GM12878 (cell line): Measurements from ENCODE around the gene BARD1.

Experiments
- EP300 ChIP-seq, 2 experiments: fragments of 150-350 bp in 1 of 2; IDR thresholded peaks; 2 replicates each; pipeline ENCODE4 v1.6.1; 2011 to 2012; ENCODE audit warnings: low read depth in 2 of 2, low read length in 2 of 2, borderline replicate concordance in 1 of 2, improper control_type of control experiment in 1 of 2, inconsistent platforms in 1 of 2; ENCODE audit not compliant: control insufficient read depth in 1 of 2
- NR2C2 ChIP-seq: IDR thresholded peaks from 2 replicates; pipeline ENCODE4 v1.6.1; 2011; ENCODE audit warnings: borderline replicate concordance, low read depth; ENCODE audit not compliant: control insufficient read depth, insufficient read length
- POLR2A ChIP-seq: IDR thresholded peaks from 2 replicates; pipeline ENCODE4 v1.6.1; 2011; ENCODE audit warnings: low read depth, mild to moderate bottlenecking, low read length
- POLR2AphosphoS5 ChIP-seq: IDR thresholded peaks from 2 replicates; pipeline ENCODE4 v1.6.1; 2011; ENCODE audit warnings: mild to moderate bottlenecking, low read length, inconsistent platforms
- POU2F2 ChIP-seq: IDR thresholded peaks from 3 replicates; pipeline ENCODE4 v1.6.1; 2011; ENCODE audit warnings: low read depth, mild to moderate bottlenecking, low read length, borderline replicate concordance
- SMC3 ChIP-seq: IDR thresholded peaks from 2 replicates; pipeline ENCODE4 v1.6.1; 2011; ENCODE audit warnings: low read length, improper control_type of control experiment, borderline replicate concordance
- STAT1 ChIP-seq: fragments of 450-650 bp; conservative IDR thresholded peaks from 2 replicates; pipeline ENCODE4 v1.6.1; 2014; ENCODE audit warnings: antibody characterized with exemption, mild to moderate bottlenecking
- TCF7 ChIP-seq: IDR thresholded peaks from 2 replicates; pipeline ENCODE4 v1.6.1; 2014; ENCODE audit warnings: antibody characterized with exemption, borderline replicate concordance
- YY1 ChIP-seq: IDR thresholded peaks from 2 replicates; pipeline ENCODE4 v1.6.1; 2011; ENCODE audit warnings: low read depth, mild to moderate bottlenecking, low read length
- ZZZ3 ChIP-seq: IDR thresholded peaks from 2 replicates; pipeline ENCODE4 v1.6.1; 2011; ENCODE audit warnings: low read depth; ENCODE audit not compliant: control insufficient read depth, insufficient read length
- TF ChIP-seq, protein P1 (sequence below), 3 experiments: IDR thresholded peaks in 2 of 3; conservative IDR thresholded peaks in 1 of 3; 2 replicates each; pipeline ENCODE4 v1.5.1; 2011; ENCODE audit warnings: low read depth in 3 of 3, low read length in 3 of 3, mild to moderate bottlenecking in 3 of 3, control low read depth in 2 of 3, moderate library complexity in 2 of 3, inconsistent platforms in 1 of 3, mixed read lengths in 1 of 3; ENCODE audit not compliant: control insufficient read depth in 2 of 3, insufficient read depth in 1 of 3; ENCODE audit errors: extremely low read depth in 1 of 3
- TF ChIP-seq, protein P2 (sequence below): fragments of 450-650 bp; formaldehyde crosslinking; IDR thresholded peaks from 2 replicates; pipeline ENCODE4 v1.5.0; 2022; ENCODE audit warnings: mild to moderate bottlenecking, missing genetic modification characterization
- TF ChIP-seq, protein P3 (sequence below): IDR thresholded peaks from 2 replicates; pipeline ENCODE4 v1.6.1; 2012; ENCODE audit warnings: low read depth, low read length, improper control_type of control experiment
- TF ChIP-seq, protein P4 (sequence below): IDR thresholded peaks from 2 replicates; pipeline ENCODE4 v1.6.1; 2012; ENCODE audit warnings: mild to moderate bottlenecking, low read depth, low read length

DNA sequence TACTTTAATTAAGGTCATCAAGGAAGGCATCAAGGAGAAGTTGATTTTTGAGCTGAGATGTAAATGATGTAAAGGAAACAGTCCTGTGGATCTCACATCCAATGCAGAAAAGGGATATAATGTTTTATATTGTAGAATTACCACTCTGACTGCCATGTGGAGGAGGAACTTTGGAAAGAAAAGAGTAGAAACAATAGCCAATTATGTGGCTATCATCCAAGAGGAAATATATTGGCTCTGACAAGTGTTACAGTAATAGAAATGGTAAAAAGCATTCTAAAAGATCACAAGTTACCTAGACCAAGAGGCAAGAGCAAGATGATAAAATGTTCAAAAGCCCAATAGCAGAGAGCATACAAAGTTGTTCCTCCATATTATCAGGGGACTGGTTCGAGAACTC lies 26.8 kb downstream of the BARD1 start:
- TF ChIP-seq NR2C2 (no peak), YY1 (no peak), POLR2AphosphoS5 (no peak), STAT1 (no peak), ZZZ3 (no peak), POLR2A (no peak), POU2F2 (no peak), EP300 (IDR thresholded peaks at IDR 0.05; ENCODE audit: borderline replicate concordance in 1 of 2, control insufficient read depth in 1 of 2, low read depth in 2 of 2, low read length in 2 of 2) (no peak), SMC3 (no peak), TCF7 (no peak)
- TF ChIP-seq, protein P1, sequence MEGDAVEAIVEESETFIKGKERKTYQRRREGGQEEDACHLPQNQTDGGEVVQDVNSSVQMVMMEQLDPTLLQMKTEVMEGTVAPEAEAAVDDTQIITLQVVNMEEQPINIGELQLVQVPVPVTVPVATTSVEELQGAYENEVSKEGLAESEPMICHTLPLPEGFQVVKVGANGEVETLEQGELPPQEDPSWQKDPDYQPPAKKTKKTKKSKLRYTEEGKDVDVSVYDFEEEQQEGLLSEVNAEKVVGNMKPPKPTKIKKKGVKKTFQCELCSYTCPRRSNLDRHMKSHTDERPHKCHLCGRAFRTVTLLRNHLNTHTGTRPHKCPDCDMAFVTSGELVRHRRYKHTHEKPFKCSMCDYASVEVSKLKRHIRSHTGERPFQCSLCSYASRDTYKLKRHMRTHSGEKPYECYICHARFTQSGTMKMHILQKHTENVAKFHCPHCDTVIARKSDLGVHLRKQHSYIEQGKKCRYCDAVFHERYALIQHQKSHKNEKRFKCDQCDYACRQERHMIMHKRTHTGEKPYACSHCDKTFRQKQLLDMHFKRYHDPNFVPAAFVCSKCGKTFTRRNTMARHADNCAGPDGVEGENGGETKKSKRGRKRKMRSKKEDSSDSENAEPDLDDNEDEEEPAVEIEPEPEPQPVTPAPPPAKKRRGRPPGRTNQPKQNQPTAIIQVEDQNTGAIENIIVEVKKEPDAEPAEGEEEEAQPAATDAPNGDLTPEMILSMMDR (IDR thresholded peaks at IDR 0.05 in 2 of 3, conservative IDR thresholded peaks at IDR 0.05 in 1 of 3; ENCODE audit: control insufficient read depth in 2 of 3, extremely low read depth in 1 of 3, insufficient read depth in 1 of 3, low read depth in 3 of 3, low read length in 3 of 3) = no peak
- TF ChIP-seq, protein P2, sequence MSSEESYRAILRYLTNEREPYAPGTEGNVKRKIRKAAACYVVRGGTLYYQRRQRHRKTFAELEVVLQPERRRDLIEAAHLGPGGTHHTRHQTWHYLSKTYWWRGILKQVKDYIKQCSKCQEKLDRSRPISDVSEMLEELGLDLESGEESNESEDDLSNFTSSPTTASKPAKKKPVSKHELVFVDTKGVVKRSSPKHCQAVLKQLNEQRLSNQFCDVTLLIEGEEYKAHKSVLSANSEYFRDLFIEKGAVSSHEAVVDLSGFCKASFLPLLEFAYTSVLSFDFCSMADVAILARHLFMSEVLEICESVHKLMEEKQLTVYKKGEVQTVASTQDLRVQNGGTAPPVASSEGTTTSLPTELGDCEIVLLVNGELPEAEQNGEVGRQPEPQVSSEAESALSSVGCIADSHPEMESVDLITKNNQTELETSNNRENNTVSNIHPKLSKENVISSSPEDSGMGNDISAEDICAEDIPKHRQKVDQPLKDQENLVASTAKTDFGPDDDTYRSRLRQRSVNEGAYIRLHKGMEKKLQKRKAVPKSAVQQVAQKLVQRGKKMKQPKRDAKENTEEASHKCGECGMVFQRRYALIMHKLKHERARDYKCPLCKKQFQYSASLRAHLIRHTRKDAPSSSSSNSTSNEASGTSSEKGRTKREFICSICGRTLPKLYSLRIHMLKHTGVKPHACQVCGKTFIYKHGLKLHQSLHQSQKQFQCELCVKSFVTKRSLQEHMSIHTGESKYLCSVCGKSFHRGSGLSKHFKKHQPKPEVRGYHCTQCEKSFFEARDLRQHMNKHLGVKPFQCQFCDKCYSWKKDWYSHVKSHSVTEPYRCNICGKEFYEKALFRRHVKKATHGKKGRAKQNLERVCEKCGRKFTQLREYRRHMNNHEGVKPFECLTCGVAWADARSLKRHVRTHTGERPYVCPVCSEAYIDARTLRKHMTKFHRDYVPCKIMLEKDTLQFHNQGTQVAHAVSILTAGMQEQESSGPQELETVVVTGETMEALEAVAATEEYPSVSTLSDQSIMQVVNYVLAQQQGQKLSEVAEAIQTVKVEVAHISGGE (CRISPR knock-in tag) = no peak
- TF ChIP-seq, protein P3, sequence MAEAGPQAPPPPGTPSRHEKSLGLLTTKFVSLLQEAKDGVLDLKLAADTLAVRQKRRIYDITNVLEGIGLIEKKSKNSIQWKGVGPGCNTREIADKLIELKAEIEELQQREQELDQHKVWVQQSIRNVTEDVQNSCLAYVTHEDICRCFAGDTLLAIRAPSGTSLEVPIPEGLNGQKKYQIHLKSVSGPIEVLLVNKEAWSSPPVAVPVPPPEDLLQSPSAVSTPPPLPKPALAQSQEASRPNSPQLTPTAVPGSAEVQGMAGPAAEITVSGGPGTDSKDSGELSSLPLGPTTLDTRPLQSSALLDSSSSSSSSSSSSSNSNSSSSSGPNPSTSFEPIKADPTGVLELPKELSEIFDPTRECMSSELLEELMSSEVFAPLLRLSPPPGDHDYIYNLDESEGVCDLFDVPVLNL = no peak
- TF ChIP-seq, protein P4, sequence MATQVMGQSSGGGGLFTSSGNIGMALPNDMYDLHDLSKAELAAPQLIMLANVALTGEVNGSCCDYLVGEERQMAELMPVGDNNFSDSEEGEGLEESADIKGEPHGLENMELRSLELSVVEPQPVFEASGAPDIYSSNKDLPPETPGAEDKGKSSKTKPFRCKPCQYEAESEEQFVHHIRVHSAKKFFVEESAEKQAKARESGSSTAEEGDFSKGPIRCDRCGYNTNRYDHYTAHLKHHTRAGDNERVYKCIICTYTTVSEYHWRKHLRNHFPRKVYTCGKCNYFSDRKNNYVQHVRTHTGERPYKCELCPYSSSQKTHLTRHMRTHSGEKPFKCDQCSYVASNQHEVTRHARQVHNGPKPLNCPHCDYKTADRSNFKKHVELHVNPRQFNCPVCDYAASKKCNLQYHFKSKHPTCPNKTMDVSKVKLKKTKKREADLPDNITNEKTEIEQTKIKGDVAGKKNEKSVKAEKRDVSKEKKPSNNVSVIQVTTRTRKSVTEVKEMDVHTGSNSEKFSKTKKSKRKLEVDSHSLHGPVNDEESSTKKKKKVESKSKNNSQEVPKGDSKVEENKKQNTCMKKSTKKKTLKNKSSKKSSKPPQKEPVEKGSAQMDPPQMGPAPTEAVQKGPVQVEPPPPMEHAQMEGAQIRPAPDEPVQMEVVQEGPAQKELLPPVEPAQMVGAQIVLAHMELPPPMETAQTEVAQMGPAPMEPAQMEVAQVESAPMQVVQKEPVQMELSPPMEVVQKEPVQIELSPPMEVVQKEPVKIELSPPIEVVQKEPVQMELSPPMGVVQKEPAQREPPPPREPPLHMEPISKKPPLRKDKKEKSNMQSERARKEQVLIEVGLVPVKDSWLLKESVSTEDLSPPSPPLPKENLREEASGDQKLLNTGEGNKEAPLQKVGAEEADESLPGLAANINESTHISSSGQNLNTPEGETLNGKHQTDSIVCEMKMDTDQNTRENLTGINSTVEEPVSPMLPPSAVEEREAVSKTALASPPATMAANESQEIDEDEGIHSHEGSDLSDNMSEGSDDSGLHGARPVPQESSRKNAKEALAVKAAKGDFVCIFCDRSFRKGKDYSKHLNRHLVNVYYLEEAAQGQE = no peak
